Activated T-cell treated with anti-CD3 and anti-CD28 coated beads, Interleukin-2, amount 50 U/mL, for 1 hour (primary cell): Measurements from ENCODE around the gene ARPC2.
"Not testable (repeated sequence)": the region's sequence is repeated elsewhere in the genome, so short reads cannot be mapped to it uniquely, and the experiment has no call there.

ENCODE experiments used
- DNase-seq: peaks from one replicate; pipeline ENCODE4 v3.0.0-alpha.2; 2020

The ARPC2 gene

GRCh38 chr2:218271865-218272530 lies 55.0 kb downstream of the ARPC2 start:
- no peak for DNase-seq

GRCh38 chr2:218272531-218273212 lies 55.7 kb downstream of the ARPC2 start:
- peak; percentile 82 for DNase-seq

- not testable (repeated sequence) for DNase-seq
Measured at GRCh38 chr2:218273214-218273907, 56.4 kb downstream of the ARPC2 start.

GRCh38 chr2:218273908-218274249 lies 56.9 kb downstream of the ARPC2 start:
- DNase-seq = no peak

- DNase-seq = no peak
Measured at GRCh38 chr2:218274586-218274985, 57.6 kb downstream of the ARPC2 start.

- DNase-seq = no peak
Measured at GRCh38 chr2:218275371-218276072, 58.5 kb downstream of the ARPC2 start.

GRCh38 chr2:218276986-218277755 lies 60.2 kb downstream of the ARPC2 start:
- DNase-seq = peak; percentile 17

- no peak for DNase-seq
Measured at GRCh38 chr2:218277921-218278320, 60.9 kb downstream of the ARPC2 start.

GRCh38 chr2:218278531-218279360 lies 61.8 kb downstream of the ARPC2 start:
- no peak for DNase-seq

GRCh38 chr2:218280260-218280870 lies 63.4 kb downstream of the ARPC2 start:
- DNase-seq = no peak

GRCh38 chr2:218281449-218281848 lies 64.5 kb downstream of the ARPC2 start:
- no peak for DNase-seq

GRCh38 chr2:218282173-218282991 lies 65.4 kb downstream of the ARPC2 start:
- peak; percentile 18 for DNase-seq

- DNase-seq = peak; percentile 59
Measured at GRCh38 chr2:218284106-218284811, 67.3 kb downstream of the ARPC2 start.

GRCh38 chr2:218285604-218286003 lies 68.6 kb downstream of the ARPC2 start:
- peak; percentile 44 for DNase-seq

GRCh38 chr2:218286570-218287459 lies 69.8 kb downstream of the ARPC2 start:
- peak; percentile 78 for DNase-seq

- no peak for DNase-seq
Measured at GRCh38 chr2:218289639-218290315, 72.8 kb downstream of the ARPC2 start.

GRCh38 chr2:218290316-218291261 lies 73.6 kb downstream of the ARPC2 start:
- peak; percentile 70 for DNase-seq
